IPS DF 4.7 (cell line): ENCODE results near the gene FCHO1.

ENCODE experiments used
- DNase-seq: peaks from one replicate; pipeline ENCODE4 v3.0.0-alpha.2; 2013; ENCODE audit warnings: low spot score; ENCODE audit errors: extremely low read depth

FCHO1 gene

GRCh38 chr19:17751103-17751911 is at the start of gene FCHO1:
TSS of gene FCHO1 (plus strand) at chr19:17751477. CDS start at chr19:17755165, 3,688 bp downstream.
- DNase-seq: no peak

GRCh38 chr19:17703824-17704463 is 47.3 kb upstream of the FCHO1 start:
- no peak for DNase-seq

GRCh38 chr19:17706750-17707181 is 44.5 kb upstream of the FCHO1 start:
- DNase-seq: no peak

GRCh38 chr19:17711851-17712250 is 39.4 kb upstream of the FCHO1 start:
- no peak for DNase-seq

- no peak for DNase-seq
Observed at GRCh38 chr19:17716309-17716929, 34.9 kb upstream of the FCHO1 start.

- DNase-seq: no peak
Observed at GRCh38 chr19:17718550-17718946, 32.7 kb upstream of the FCHO1 start.

GRCh38 chr19:17718947-17719711 is 32.1 kb upstream of the FCHO1 start, which contains the start of gene MAP1S:
TSS of gene MAP1S (plus strand) at chr19:17719480. CDS start at chr19:17719503, 23 bp downstream.
- DNase-seq: no peak

GRCh38 chr19:17719730-17720400 is 31.4 kb upstream of the FCHO1 start:
- DNase-seq: no peak

GRCh38 chr19:17720440-17720839 is 30.8 kb upstream of the FCHO1 start:
- no peak for DNase-seq

GRCh38 chr19:17721111-17721628 is 30.1 kb upstream of the FCHO1 start:
- no peak for DNase-seq

- DNase-seq: no peak
Observed at GRCh38 chr19:17721821-17722220, 29.5 kb upstream of the FCHO1 start.

GRCh38 chr19:17722655-17723240 is 28.5 kb upstream of the FCHO1 start:
- no peak for DNase-seq

GRCh38 chr19:17724655-17725054 is 26.6 kb upstream of the FCHO1 start:
- no peak for DNase-seq

- no peak for DNase-seq
Observed at GRCh38 chr19:17725422-17726078, 25.7 kb upstream of the FCHO1 start.

- DNase-seq: no peak
Observed at GRCh38 chr19:17726136-17726741, 25.0 kb upstream of the FCHO1 start.

- no peak for DNase-seq
Observed at GRCh38 chr19:17726964-17727773, 24.1 kb upstream of the FCHO1 start.

GRCh38 chr19:17727843-17728242 is 23.4 kb upstream of the FCHO1 start:
- DNase-seq: no peak

GRCh38 chr19:17733127-17733526 is 18.1 kb upstream of the FCHO1 start:
- DNase-seq: no peak

GRCh38 chr19:17734146-17734545 is 17.1 kb upstream of the FCHO1 start:
- no peak for DNase-seq
